GM18907 (cell line): Measurements from ENCODE around the gene ANKMY1.

Experiments used
- ATAC-seq: cut with Tn5 transposase; IDR thresholded peaks from one replicate; pipeline ENCODE4 v1.9.1; 2021; ENCODE audit warnings: mild to moderate bottlenecking, moderate library complexity; ENCODE audit not compliant: unreplicated experiment

ANKMY1 gene

GRCh38 chr2:240557808-240558207 is at the start of gene ANKMY1:
Gene ANKMY1 (minus strand): TSS chr2:240557988. CDS start chr2:240557335, 653 bp downstream.
- no peak for ATAC-seq

GRCh38 chr2:240605867-240606743 is 48.3 kb upstream of the ANKMY1 start:
- ATAC-seq = no peak

- no peak for ATAC-seq
Measured at GRCh38 chr2:240604939-240605716, 47.3 kb upstream of the ANKMY1 start.

GRCh38 chr2:240604291-240604938 is 46.6 kb upstream of the ANKMY1 start:
- ATAC-seq = no peak

- no peak for ATAC-seq
Measured at GRCh38 chr2:240603846-240604245, 46.1 kb upstream of the ANKMY1 start.

GRCh38 chr2:240603081-240603835 is 45.5 kb upstream of the ANKMY1 start:
- ATAC-seq = no peak

GRCh38 chr2:240602266-240603050 is 44.7 kb upstream of the ANKMY1 start:
- ATAC-seq = no peak

- ATAC-seq = no peak
Measured at GRCh38 chr2:240601831-240602160, 44.0 kb upstream of the ANKMY1 start.

GRCh38 chr2:240601061-240601830 is 43.5 kb upstream of the ANKMY1 start:
- ATAC-seq = no peak

- no peak for ATAC-seq
Measured at GRCh38 chr2:240600451-240600961, 42.7 kb upstream of the ANKMY1 start.

GRCh38 chr2:240599141-240599583 is 41.4 kb upstream of the ANKMY1 start:
- no peak for ATAC-seq

- no peak for ATAC-seq
Measured at GRCh38 chr2:240598311-240598911, 40.6 kb upstream of the ANKMY1 start.

- no peak for ATAC-seq
Measured at GRCh38 chr2:240597419-240598181, 39.8 kb upstream of the ANKMY1 start.

GRCh38 chr2:240597054-240597418 is 39.2 kb upstream of the ANKMY1 start:
- ATAC-seq = no peak

- no peak for ATAC-seq
Measured at GRCh38 chr2:240596491-240596931, 38.7 kb upstream of the ANKMY1 start.

- ATAC-seq = no peak
Measured at GRCh38 chr2:240596080-240596460, 38.3 kb upstream of the ANKMY1 start.

GRCh38 chr2:240595381-240596079 is 37.7 kb upstream of the ANKMY1 start:
- no peak for ATAC-seq
